HG03025 (cell line): ENCODE results near the gene ATF5.

Source experiments
- ATAC-seq: cut with Tn5 transposase; IDR thresholded peaks from one replicate; pipeline ENCODE4 v1.9.1; 2021; ENCODE audit warnings: mild to moderate bottlenecking, moderate library complexity; ENCODE audit not compliant: unreplicated experiment, low FRiP score

Gene ATF5

GRCh38 chr19:49894011-49894664 lies 34.9 kb upstream of the ATF5 start:
- ATAC-seq = no peak

DNA sequence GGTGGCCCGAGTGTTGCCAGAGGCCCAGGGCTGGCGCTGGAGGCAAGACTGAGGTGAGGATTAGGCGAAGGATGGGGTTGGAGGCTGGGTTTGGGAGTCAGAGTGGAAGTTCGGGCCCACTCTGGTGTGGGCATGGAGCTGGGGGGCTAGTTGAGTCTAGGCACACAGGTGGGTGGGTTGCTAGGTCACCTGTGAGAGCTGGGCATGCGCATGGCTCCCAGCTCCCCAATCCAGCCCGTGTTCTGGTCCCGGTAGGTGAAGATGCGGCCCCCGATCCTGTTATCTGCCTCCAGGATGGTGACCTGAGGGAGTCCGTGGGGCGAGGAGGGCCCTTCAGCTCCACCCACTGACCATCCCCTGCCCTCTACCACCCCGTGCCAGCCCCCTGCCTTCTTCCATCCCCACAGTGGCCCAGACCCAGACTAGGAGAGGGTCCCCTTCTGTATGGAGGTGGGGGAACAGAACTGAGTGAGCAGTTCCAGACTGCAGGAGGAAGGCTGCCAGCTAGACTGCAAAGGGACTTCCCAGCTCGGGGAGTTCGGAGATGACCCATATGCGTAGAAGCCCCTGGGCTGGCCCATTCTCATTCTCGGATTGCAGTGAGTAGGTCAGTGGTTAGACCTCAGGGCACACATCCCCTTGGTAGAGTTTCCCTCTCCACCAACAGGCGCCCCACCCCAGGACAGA lies 34.0 kb upstream of the ATF5 start:
- ATAC-seq = no peak

- no peak for ATAC-seq
These were observed 33.3 kb upstream of the ATF5 start for GRCh38 chr19:49895566-49896297.

DNA sequence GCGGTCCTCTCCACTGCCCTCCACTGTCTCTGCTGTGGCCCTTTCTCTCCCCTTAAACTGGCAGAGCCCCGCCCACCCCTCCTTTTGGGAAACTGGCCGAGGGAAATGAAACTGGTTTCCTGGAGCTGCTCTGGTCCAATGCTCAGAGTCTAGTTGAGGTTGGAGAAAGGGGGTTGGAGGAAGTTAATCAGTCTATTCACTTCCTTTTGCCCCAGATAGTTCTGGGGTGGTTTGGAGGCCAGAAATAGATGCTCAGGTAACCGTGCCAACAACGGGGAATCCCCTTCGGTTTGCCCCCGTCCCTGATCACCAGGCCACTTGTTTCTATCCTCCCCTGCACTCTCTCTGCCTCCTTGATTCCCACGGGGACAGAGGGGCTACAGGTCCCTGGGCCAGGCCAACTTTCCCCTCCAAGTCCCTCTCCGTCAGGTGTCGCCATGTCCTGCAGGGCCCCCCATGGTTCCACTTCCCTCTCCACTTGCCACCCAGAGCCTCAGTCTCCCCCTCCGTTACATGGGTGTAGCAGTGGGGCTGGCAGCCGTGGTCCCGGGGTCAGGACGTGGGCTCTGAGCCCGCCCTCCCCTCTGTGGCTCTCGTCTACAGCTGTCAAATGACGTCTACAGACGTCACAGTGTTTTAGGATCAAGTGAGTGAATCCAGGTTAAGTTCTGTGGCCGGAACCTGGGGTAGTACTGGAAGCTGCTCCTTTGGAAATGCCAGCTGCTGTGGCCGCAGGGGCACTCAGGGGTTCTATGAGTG lies 32.0 kb upstream of the ATF5 start, which contains the start of gene IL4I1:
IL4I1 (minus strand) TSS at position 25 of the 759 bp plus-strand sequence. CDS start 727 bp downstream, outside the sequence.
- ATAC-seq = no peak

DNA sequence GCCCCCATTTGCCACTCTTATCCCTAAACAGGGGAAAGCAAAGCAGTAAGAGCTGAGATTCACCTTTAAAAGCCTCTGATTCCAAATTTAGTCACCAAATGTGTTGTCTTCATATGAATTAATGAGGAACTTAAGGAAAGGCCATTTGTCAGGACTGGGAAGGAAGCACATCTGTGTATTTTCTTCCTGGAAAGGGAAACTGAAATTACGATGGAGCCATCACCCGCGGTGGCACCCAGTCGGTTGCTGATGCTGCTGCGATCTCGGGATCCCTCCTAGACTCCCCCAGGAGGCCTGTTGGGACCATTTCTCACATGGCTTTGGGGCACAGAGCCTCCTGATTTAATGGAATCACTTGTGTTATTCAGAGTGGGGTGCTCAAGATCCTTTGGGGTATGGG lies 24.9 kb upstream of the ATF5 start:
- ATAC-seq = no peak

DNA sequence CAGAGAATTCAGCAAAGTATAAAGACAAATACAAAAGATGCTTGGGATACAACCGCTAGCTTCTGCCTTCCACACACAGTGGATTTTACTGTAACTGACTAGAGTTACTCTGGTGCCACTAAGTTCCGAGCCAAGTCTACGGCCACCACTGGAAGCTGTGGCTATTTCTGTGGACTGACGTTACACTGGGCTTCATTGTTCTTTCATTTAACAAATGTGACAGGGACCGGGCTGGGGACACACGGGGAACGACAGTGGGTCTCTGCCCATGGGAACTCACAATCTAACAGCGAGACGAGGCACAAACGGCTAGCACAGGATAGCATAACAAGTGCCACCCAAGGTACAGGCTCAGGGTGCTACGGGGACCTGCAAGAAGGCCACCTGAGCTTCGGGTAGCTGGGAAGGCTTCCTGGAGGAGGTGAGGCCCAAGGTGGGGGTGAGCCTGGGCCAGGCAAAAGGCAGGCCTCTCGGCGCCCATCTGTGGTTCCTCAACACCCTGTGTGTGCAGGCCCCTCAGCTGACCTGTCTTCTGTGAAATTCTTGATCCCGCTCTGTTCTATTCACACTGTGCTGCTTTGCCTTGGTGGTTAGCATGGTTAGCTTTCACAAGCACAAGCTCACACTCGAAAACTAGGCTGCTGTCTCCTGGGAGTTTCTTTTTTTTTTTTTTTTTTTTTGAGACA lies 22.0 kb upstream of the ATF5 start:
- no peak for ATAC-seq

- ATAC-seq = no peak
These were observed 21.1 kb upstream of the ATF5 start for GRCh38 chr19:49907745-49908446.

DNA sequence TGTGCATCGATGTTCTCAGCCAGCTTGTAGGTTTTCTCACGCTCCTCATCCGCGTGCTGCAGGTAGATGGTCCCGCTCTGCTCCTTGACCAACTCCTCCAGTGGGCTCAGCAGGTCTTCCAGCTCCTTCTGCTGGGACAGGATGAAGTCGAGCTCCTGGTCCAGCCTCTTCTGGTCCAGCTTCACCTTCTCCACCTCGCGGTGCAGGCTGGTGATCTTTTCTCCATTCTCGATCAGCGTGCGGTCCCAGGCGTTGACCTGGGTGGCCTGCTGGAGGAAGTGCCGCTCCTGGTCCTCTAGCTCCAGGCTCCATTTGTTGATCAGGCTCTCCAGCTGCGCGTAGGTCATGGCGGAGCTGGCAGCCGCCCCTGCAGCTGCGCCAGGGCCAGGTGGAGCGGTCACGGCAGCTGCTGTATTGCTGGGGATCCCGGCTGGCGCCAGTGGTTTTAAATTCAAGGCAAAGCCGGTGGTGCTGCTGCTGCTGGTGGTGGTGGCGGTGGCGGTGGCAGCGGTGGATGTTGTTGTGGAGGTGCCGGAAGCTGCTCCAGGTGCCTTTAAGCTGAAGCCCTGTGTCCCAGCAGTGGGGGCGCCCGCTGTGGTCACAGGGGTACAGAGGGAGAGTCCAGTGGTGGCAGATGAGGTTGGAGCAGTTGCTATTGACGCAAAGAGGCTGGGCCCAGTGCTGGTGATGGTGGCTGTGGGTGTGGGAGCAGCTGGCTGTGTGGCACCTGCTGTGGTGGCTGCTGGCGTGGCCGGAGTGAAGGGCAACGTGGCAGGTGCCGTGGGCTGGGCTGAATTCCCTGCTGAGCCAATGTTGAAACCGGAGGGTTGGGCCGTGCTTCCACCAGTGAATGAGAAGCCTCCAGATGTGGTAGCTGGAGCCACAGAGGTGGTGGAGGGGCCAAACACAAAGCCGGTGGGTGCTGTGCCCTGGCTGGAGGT lies 20.3 kb upstream of the ATF5 start:
- no peak for ATAC-seq

DNA sequence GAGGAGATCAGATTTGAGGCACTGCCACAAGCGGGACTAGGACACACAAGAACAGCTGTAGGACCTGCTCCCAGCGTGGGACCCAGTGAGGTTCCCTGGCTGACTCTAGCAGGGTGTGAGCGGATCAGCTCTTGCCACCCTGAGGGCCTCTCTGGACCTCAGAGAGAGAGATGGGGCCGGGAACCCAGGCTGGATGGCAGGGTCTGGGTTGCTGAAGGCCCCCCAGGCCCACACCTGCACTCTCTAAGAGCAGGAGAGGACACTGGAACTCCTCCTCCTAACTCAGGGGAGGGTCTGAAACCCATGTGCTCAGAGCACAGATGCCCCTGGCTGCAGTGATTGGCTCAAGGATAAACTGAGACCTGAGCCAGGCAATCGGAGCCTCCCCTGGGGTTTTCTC lies 18.8 kb upstream of the ATF5 start:
- ATAC-seq = no peak

GRCh38 chr19:49911381-49912145 lies 17.4 kb upstream of the ATF5 start:
- ATAC-seq = no peak

DNA sequence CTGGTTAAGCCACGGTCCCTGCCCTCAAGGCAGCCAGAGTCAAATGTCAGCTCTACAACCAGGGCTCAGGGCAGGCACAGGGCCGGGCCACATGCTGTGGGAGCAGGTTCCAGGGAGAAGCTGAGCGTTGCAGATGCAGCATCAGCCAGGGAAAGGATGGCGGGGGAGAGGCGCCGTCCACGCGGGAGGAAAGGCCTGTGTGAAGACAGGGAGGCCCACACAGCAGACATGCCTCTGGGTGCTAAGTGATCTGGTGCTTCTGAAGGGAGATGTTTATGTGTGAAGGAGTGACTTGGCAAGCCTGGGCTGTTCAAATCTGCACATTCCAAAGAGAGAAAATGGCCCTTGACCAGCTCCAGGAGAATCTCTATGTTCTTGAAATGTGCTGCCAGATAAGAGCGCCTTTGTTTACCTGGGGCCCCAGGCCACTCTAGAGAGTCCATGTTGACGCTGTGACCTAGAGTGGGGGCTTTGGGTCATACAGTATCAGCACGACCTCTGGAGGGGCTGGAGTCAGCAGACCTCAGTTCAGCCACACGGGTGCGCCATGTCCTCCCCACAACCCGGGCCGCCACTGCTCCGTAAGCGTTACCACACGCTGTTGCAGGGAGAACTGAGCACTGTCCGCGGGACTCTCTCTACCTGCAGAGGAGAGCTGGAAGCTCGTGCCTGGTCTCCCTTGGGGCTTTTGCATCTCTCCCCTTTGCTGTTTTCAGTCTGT lies 15.9 kb upstream of the ATF5 start:
- ATAC-seq = no peak

- ATAC-seq = no peak
These were observed 15.3 kb upstream of the ATF5 start for GRCh38 chr19:49913720-49914119.

DNA sequence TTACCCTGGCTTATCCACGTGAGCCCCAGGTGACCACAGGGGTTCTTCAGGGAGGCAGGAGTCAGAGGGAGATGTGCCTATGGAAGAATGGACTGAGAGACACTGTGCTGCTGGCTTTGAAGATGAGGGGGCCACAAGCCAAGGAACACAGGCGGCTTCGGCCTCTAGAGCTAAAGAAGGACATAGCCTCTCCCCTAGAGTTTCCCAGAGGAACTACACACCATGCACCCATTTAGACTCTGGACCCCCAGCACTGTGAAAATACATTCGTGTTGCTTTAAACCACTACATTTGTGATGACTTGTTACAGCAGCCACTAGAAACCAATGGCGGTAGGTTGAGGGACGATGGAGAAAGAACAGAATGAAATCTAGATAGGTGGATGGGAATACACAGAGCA lies 13.7 kb upstream of the ATF5 start:
- no peak for ATAC-seq

GRCh38 chr19:49916839-49917733 lies 11.9 kb upstream of the ATF5 start:
- no peak for ATAC-seq

DNA sequence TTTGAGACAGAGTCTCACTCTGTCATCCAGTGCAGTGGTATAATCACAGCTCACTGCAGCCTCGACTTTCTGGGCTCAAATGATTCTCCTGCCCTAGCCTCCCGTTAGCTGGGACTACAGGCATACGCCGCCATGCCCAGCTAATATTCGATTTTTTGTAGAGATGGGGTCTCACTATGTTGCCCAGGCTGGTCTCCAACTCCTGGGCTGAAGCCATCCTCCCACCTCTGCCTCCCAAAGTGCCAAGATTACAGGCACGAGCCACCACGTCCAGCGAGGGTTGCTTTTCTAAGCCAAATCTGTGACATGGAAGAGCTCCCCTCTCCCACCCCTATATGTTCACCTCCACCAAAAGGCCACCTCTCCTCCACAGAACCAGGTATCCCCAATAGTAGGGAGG lies 10.9 kb upstream of the ATF5 start:
- ATAC-seq = no peak

DNA sequence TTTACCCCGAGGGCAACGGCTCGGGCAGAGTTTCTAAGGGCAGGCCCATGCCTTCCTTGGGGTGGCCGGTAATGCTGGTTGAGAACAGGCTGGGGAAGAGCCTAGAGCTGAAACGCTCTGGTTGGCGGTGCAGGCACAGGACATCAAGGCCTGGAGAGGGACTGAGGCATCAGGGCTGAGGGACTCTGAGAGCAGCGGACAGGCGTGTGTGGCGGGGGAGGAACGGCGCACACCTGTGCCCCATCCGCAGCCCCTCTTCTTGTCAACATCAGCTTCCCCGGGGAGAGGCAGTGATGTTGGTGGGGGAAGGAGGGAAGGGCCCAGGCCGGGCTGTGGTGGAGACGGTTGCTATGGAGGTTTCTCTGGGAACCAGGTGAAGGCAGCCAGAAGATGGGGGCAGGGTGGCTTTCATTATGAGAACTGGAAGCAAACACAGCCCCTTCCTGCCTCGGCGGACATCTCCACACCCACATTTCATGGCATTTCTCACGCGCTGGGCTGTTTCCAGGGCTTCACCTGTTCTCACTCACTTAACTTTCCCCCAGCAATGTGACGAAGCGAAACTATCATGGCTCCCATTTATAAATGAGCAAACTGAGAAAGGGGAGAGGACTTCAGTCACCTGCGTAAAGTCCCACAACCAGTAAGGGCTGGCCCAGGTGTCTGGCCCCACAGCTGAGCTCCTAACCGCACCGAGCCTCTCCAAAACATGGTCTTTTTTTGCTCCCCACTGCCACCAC lies 8.2 kb upstream of the ATF5 start:
- no peak for ATAC-seq
